Brain microvascular endothelial cell (primary cell): Measurements from ENCODE around the gene RSRP1.

Experiments used
- DNase-seq: peaks from one replicate; pipeline ENCODE4 v3.0.0-alpha.2; 2020
- H3K27ac ChIP-seq: fragments of 250-450 bp; sonication (Bioruptor Pico); 2 replicates; pipeline ENCODE4 v1.5.1; 2020; ENCODE audit warnings: mild to moderate bottlenecking, moderate library complexity
- H3K27me3 ChIP-seq: fragments of 250-450 bp; sonication (Bioruptor Pico); replicated peaks from 2 replicates; pipeline ENCODE4 v1.5.1; 2020; ENCODE audit warnings: mild to moderate bottlenecking
- H3K36me3 ChIP-seq: fragments of 250-450 bp; sonication (Bioruptor Pico); replicated peaks from 2 replicates; pipeline ENCODE4 v1.5.1; 2020; ENCODE audit warnings: mild to moderate bottlenecking
- H3K4me3 ChIP-seq: 2 replicates; pipeline ENCODE4 v1.5.1; 2011; ENCODE audit warnings: low read depth, mild to moderate bottlenecking, control low read depth, low read length, moderate library complexity
- CTCF ChIP-seq: IDR thresholded peaks from 2 replicates; pipeline ENCODE4 v1.5.1; 2011; ENCODE audit warnings: low read depth, mild to moderate bottlenecking, moderate library complexity, low read length, control low read depth, inconsistent platforms; ENCODE audit errors: missing control alignments
- in situ Hi-C: cut with HindIII; loops from 2 replicates; pipeline ENCODE4 v1.10.0; 2017; ENCODE audit warnings: low sequenced_read_pairs, low pct_ligation_motif_present

Gene RSRP1

GRCh38 chr1:25201006-25201405 is 46.2 kb downstream of the RSRP1 start:
- TF ChIP-seq CTCF, result no peak
- Histone ChIP-seq H3K4me3 (no peak overlapping the region), H3K27ac (no peak overlapping the region), H3K36me3 (no peaks in the 10 kb centered on the region), H3K27me3 (no peaks in the 10 kb centered on the region)
- DNase-seq, result no peak
- in situ Hi-C loops, result no loop called here

- DNase-seq, result no peak
- in situ Hi-C loops, result no loop called here
- Histone ChIP-seq H3K27me3 (no peaks in the 10 kb centered on the region), H3K36me3 (no peaks in the 10 kb centered on the region), H3K27ac (no peak overlapping the region), H3K4me3 (no peak overlapping the region)
- no peak for TF ChIP-seq CTCF
Observed at GRCh38 chr1:25199819-25200620, 47.2 kb downstream of the RSRP1 start.

GRCh38 chr1:25198663-25199252 is 48.5 kb downstream of the RSRP1 start:
- Histone ChIP-seq H3K27me3 (no peaks in the 10 kb centered on the region), H3K36me3 (no peaks in the 10 kb centered on the region), H3K27ac (no peak overlapping the region), H3K4me3 (peak overlapping the region; percentile 12)
- peak; percentile 37 for DNase-seq
- in situ Hi-C loops, result no loop called here
- TF ChIP-seq CTCF, result no peak

- Histone ChIP-seq H3K4me3 (no peak overlapping the region), H3K27me3 (no peaks in the 10 kb centered on the region), H3K27ac (no peak overlapping the region), H3K36me3 (no peaks in the 10 kb centered on the region)
- DNase-seq, result no peak
- no peak for TF ChIP-seq CTCF
- in situ Hi-C loops, result no loop called here
Observed at GRCh38 chr1:25197982-25198662, 49.1 kb downstream of the RSRP1 start.

- H3K27ac ChIP-seq, result no peak overlapping the region
- no peak overlapping the region for H3K4me3 ChIP-seq
- no peaks in the 10 kb centered on the region for H3K36me3 ChIP-seq
- no peak for TF ChIP-seq CTCF
- in situ Hi-C loops, result no loop called here
- no peak for DNase-seq
- H3K27me3 ChIP-seq, result peaks cover 4% of the 10 kb centered on the region
Observed at GRCh38 chr1:25197235-25197975, 49.8 kb downstream of the RSRP1 start.
